ENCODE results near the gene LY6G6D. TPM values are rescaled to one million over a fixed set of nuclear protein-coding genes. Genes with fewer than 3 reads are reported as not detected.
A peak's percentile ranks its signal among the peaks of the same experiment; 100 is the strongest.

Gene LY6G6D
- total and polyA plus RNA-seq, 2 donors (not counting 3 experiments of a cell fraction or from before 2014, with no cell fraction given), result not detected

GRCh38 chr6:31734821-31735406 lies 19.8 kb downstream of the LY6G6D start:
- TSS peak; percentile 6 for BruUV-seq (replicated peaks)
- TF ChIP-seq JUN (IDR thresholded peaks at IDR 0.05; ENCODE audit: borderline replicate concordance, insufficient read depth, insufficient read length, low read depth) (peak; percentile 94), MYC (IDR thresholded peaks at IDR 0.05; ENCODE audit: low read depth, low read length) (no peak), FOS (IDR thresholded peaks at IDR 0.05; ENCODE audit: borderline replicate concordance, insufficient read depth, low read length) (peak; percentile 91)
- dilution Hi-C loops (cut with MboI; ENCODE audit: extremely low pct_ligation_motif_present, low sequenced_read_pairs) (no loop called here), intact Hi-C loops (cut with micrococcal nuclease) (loop anchor here (1.0 to 10.0 kb wide), 2 partner anchors 92 to 190 kb away; partner anchors contain the start of genes ATP6V1G2, DDX39B, HSPA1B and NFKBIL1)
- POLR2A ChIA-PET, result interaction anchor here (0.6 to 1.5 kb wide), 3 partner anchors 37 to 95 kb away, joined by 4 to 6 read pairs (median 4); partner anchors contain the start of gene HSPA1B
- no peaks in the 10 kb centered on the region for H3K27me3 ChIP-seq (ENCODE audit: control insufficient read depth in 2 of 2, insufficient read depth in 2 of 2, low read length in 2 of 2)
- CTCF ChIA-PET, result interaction anchor here (1.5 to 6.0 kb wide), 3 partner anchors 10 to 95 kb away, joined by 3 to 55 read pairs (median 8); no protein-coding TSS in a partner anchor
- H4K20me1 ChIP-seq (replicated peaks; ENCODE audit: control insufficient read depth, extremely low read depth, insufficient read depth, low read length), result no peaks in the 10 kb centered on the region
- FAIRE-seq (peak; percentile 92), DNase-seq (ENCODE audit: low read depth, low spot score) (peak; percentile 71)
- no peak overlapping the region for H2AFZ ChIP-seq (ENCODE audit: low read depth, low read length)
- peak overlapping the region; percentile 86 to 98 (median 96) for H3K4me3 ChIP-seq (replicated peaks in 1 of 3; ENCODE audit: insufficient read depth in 1 of 3, low read depth in 1 of 3, low read length in 3 of 3)
- no peaks in the 10 kb centered on the region for H3K9me3 ChIP-seq (replicated peaks; ENCODE audit: control insufficient read depth, insufficient read depth, low read length)
- peak overlapping the region; percentile 94 for H3K27ac ChIP-seq (ENCODE audit: insufficient read depth, low read depth, low read length)
- no peaks in the 10 kb centered on the region for H3K9me1 ChIP-seq (replicated peaks; ENCODE audit: control insufficient read depth, extremely low read depth, insufficient read depth, low read length)
- peaks cover 42% of the 10 kb centered on the region for H3K4me1 ChIP-seq (ENCODE audit: control insufficient read depth, extremely low read depth, insufficient read depth, low read length)
- peak overlapping the region; percentile 96 for H3K9ac ChIP-seq (replicated peaks; ENCODE audit: extremely low read depth, insufficient read depth, low read length)
- peak overlapping the region; percentile 93 for H3K4me2 ChIP-seq (ENCODE audit: insufficient read depth, low read length)
- H3K36me3 ChIP-seq (ENCODE audit: control insufficient read depth in 2 of 2, extremely low read depth in 1 of 2, insufficient read depth in 2 of 2, low read length in 2 of 2), result peaks cover 16 to 23% of the 10 kb centered on the region in 2 experiments
- peaks cover 40% of the 10 kb centered on the region for H3K79me2 ChIP-seq (ENCODE audit: control insufficient read depth, insufficient read depth, low read length)

- H3K4me3 ChIP-seq (replicated peaks in 1 of 3; ENCODE audit: insufficient read depth in 1 of 3, low read depth in 1 of 3, low read length in 3 of 3), result peak within 1 kb of the TSS; percentile 86 to 98 (median 96)
- H4K20me1 ChIP-seq (replicated peaks; ENCODE audit: control insufficient read depth, extremely low read depth, insufficient read depth, low read length), result no peaks in the 10 kb centered on the region
- H3K9me1 ChIP-seq (replicated peaks; ENCODE audit: control insufficient read depth, extremely low read depth, insufficient read depth, low read length), result no peaks in the 10 kb centered on the region
- H3K27ac ChIP-seq (ENCODE audit: insufficient read depth, low read depth, low read length), result peak within 1 kb of the TSS; percentile 94
- ChIA-PET POLR2A (interaction anchor here (0.5 to 2.2 kb wide), 5 partner anchors 25 to 91 kb away, joined by 3 to 11 read pairs (median 3); partner anchors contain the start of genes HSPA1A, HSPA1B and HSPA1L), CTCF (interaction anchor here (0.7 to 6.0 kb wide), 4 partner anchors 34 to 94 kb away, joined by 3 to 55 read pairs (median 6); partner anchors contain the start of gene VARS1)
- peaks cover 13 to 20% of the 10 kb centered on the region in 2 experiments for H3K36me3 ChIP-seq (ENCODE audit: control insufficient read depth in 2 of 2, extremely low read depth in 1 of 2, insufficient read depth in 2 of 2, low read length in 2 of 2)
- TF ChIP-seq GATA2 (IDR thresholded peaks at IDR 0.05; ENCODE audit: insufficient read depth, insufficient read length, low read depth, low read length) (no peak), MYC (IDR thresholded peaks at IDR 0.05; ENCODE audit: low read depth, low read length) (no peak), POLR2AphosphoS5 (IDR thresholded peaks at IDR 0.05; ENCODE audit: insufficient read depth, low read depth, low read length) (peak; percentile 73), FOS (IDR thresholded peaks at IDR 0.05; ENCODE audit: borderline replicate concordance, insufficient read depth, low read length) (peak; percentile 74), POLR2A (IDR thresholded peaks at IDR 0.05; ENCODE audit: low read depth, low read length) (peak; percentile 92)
- H3K9me3 ChIP-seq (replicated peaks; ENCODE audit: control insufficient read depth, insufficient read depth, low read length), result no peaks in the 10 kb centered on the region
- intact Hi-C loops (cut with micrococcal nuclease), result loop anchor here (10.0 kb wide), 1 partner anchor 191 kb away; the partner anchor contains the start of genes ATP6V1G2, DDX39B and NFKBIL1
- DNase-seq (ENCODE audit: low read depth, low spot score) (peak; percentile 82), FAIRE-seq (peak; percentile 82)
- peaks cover 42% of the 10 kb centered on the region for H3K4me1 ChIP-seq (ENCODE audit: control insufficient read depth, extremely low read depth, insufficient read depth, low read length)
- H2AFZ ChIP-seq (ENCODE audit: low read depth, low read length), result peak within 1 kb of the TSS; percentile 8
- BruUV-seq (replicated peaks), result TSS peak; percentile 64
- peak within 1 kb of the TSS; percentile 93 for H3K4me2 ChIP-seq (ENCODE audit: insufficient read depth, low read length)
- dilution Hi-C loops (cut with MboI; ENCODE audit: extremely low pct_ligation_motif_present, low sequenced_read_pairs), result no loop called here
- H3K9ac ChIP-seq (replicated peaks; ENCODE audit: extremely low read depth, insufficient read depth, low read length), result peak within 1 kb of the TSS; percentile 96
- peaks cover 42% of the 10 kb centered on the region for H3K79me2 ChIP-seq (ENCODE audit: control insufficient read depth, insufficient read depth, low read length)
- H3K27me3 ChIP-seq (ENCODE audit: control insufficient read depth in 2 of 2, insufficient read depth in 2 of 2, low read length in 2 of 2), result no peaks in the 10 kb centered on the region
These were observed 21.0 kb downstream of the LY6G6D start, which contains the start of gene CLIC1 for GRCh38 chr6:31736021-31736767. Gene CLIC1 (minus strand): TSS chr6:31736530. CDS start chr6:31736300, 230 bp downstream.

Measured in endothelial cell of umbilical vein (primary cell).